ENCODE results near the gene CCDC71L. TPM values are rescaled to one million over a fixed set of nuclear protein-coding genes. Genes with fewer than 3 reads are reported as not detected.

The CCDC71L gene
- total and polyA plus RNA-seq, 4 donors: 8.5 to 47.6 (median 23.4) TPM

GRCh38 chr7:106620676-106621075 is 40.3 kb downstream of the CCDC71L start:
- Histone ChIP-seq H3K27ac (ENCODE audit: low read depth in 1 of 2, low read length in 1 of 2) (no peak overlapping the region), H3K4me1 (ENCODE audit: control insufficient read depth in 5 of 5, insufficient read depth in 5 of 5, low read length in 5 of 5) (peaks cover 0 to 10% (median 3%) of the 10 kb centered on the region in 5 donors), H3K9me3 (ENCODE audit: control insufficient read depth in 4 of 4, insufficient read depth in 3 of 4, low read length in 3 of 4) (peaks cover 0 to 5% (median 2%) of the 10 kb centered on the region in 4 donors), H3K9ac (ENCODE audit: insufficient read depth in 1 of 2, low read length in 2 of 2) (no peak overlapping the region), H3K36me3 (ENCODE audit: control insufficient read depth in 4 of 4, insufficient read depth in 4 of 4, low read length in 4 of 4) (no peaks in the 10 kb centered on the region), H3K27me3 (ENCODE audit: control insufficient read depth in 3 of 3, insufficient read depth in 3 of 3, low read length in 2 of 3) (no peaks in the 10 kb centered on the region), H3K4me3 (no peak overlapping the region)
- TF ChIP-seq CTCF (IDR thresholded peaks at IDR 0.05; ENCODE audit: control extremely low read depth, extremely low read depth): no peak
- ATAC-seq (ENCODE audit: insufficient read depth, low FRiP score) (no peak), DNase-seq (no peak)
- 91 to 93% methylated on average over 2 of the region's 2 CpGs for WGBS, 2 donors

GRCh38 chr7:106620034-106620433 is 40.9 kb downstream of the CCDC71L start:
- peaks cover 0 to 7% (median 0%) of the 10 kb centered on the region in 5 donors for H3K4me1 ChIP-seq (ENCODE audit: control insufficient read depth in 5 of 5, insufficient read depth in 5 of 5, low read length in 5 of 5)
- no peaks in the 10 kb centered on the region for H3K27me3 ChIP-seq (ENCODE audit: control insufficient read depth in 3 of 3, insufficient read depth in 3 of 3, low read length in 2 of 3)
- ATAC-seq (ENCODE audit: insufficient read depth, low FRiP score) (no peak), DNase-seq (no peak)
- H3K9ac ChIP-seq (ENCODE audit: insufficient read depth in 1 of 2, low read length in 2 of 2): no peak overlapping the region
- peaks cover 0 to 5% (median 2%) of the 10 kb centered on the region in 4 donors for H3K9me3 ChIP-seq (ENCODE audit: control insufficient read depth in 4 of 4, insufficient read depth in 3 of 4, low read length in 3 of 4)
- H3K36me3 ChIP-seq (ENCODE audit: control insufficient read depth in 4 of 4, insufficient read depth in 4 of 4, low read length in 4 of 4): no peaks in the 10 kb centered on the region
- TF ChIP-seq CTCF (IDR thresholded peaks at IDR 0.05; ENCODE audit: control extremely low read depth, extremely low read depth): no peak
- H3K4me3 ChIP-seq: no peak overlapping the region
- H3K27ac ChIP-seq (ENCODE audit: low read depth in 1 of 2, low read length in 1 of 2): no peak overlapping the region

GRCh38 chr7:106619213-106619612 is 41.7 kb downstream of the CCDC71L start:
- Histone ChIP-seq H3K4me3 (no peak overlapping the region), H3K27me3 (ENCODE audit: control insufficient read depth in 3 of 3, insufficient read depth in 3 of 3, low read length in 2 of 3) (no peaks in the 10 kb centered on the region), H3K4me1 (ENCODE audit: control insufficient read depth in 5 of 5, insufficient read depth in 5 of 5, low read length in 5 of 5) (peaks cover 0 to 6% (median 0%) of the 10 kb centered on the region in 5 donors), H3K9ac (ENCODE audit: insufficient read depth in 1 of 2, low read length in 2 of 2) (no peak overlapping the region), H3K36me3 (ENCODE audit: control insufficient read depth in 4 of 4, insufficient read depth in 4 of 4, low read length in 4 of 4) (no peaks in the 10 kb centered on the region), H3K27ac (ENCODE audit: low read depth in 1 of 2, low read length in 1 of 2) (no peak overlapping the region), H3K9me3 (ENCODE audit: control insufficient read depth in 4 of 4, insufficient read depth in 3 of 4, low read length in 3 of 4) (peaks cover 0 to 5% (median 2%) of the 10 kb centered on the region in 4 donors)
- 93 to 95% methylated on average over 4 of the region's 4 CpGs for WGBS, 2 donors
- TF ChIP-seq CTCF (IDR thresholded peaks at IDR 0.05; ENCODE audit: control extremely low read depth, extremely low read depth): no peak
- DNase-seq (no peak), ATAC-seq (ENCODE audit: insufficient read depth, low FRiP score) (no peak)

GRCh38 chr7:106618480-106618879 is 42.5 kb downstream of the CCDC71L start:
- H3K27ac ChIP-seq (ENCODE audit: low read depth in 1 of 2, low read length in 1 of 2): no peak overlapping the region
- WGBS, 2 donors: 73 to 88% methylated on average over 1 of the region's 1 CpG
- no peaks in the 10 kb centered on the region for H3K27me3 ChIP-seq (ENCODE audit: control insufficient read depth in 3 of 3, insufficient read depth in 3 of 3, low read length in 2 of 3)
- DNase-seq (peak in 2 of 3 donors; percentile 56 to 71), ATAC-seq (ENCODE audit: insufficient read depth, low FRiP score) (no peak)
- peaks cover 0 to 5% (median 2%) of the 10 kb centered on the region in 4 donors for H3K9me3 ChIP-seq (ENCODE audit: control insufficient read depth in 4 of 4, insufficient read depth in 3 of 4, low read length in 3 of 4)
- TF ChIP-seq CTCF (IDR thresholded peaks at IDR 0.05; ENCODE audit: control extremely low read depth, extremely low read depth): no peak
- no peaks in the 10 kb centered on the region for H3K36me3 ChIP-seq (ENCODE audit: control insufficient read depth in 4 of 4, insufficient read depth in 4 of 4, low read length in 4 of 4)
- H3K4me1 ChIP-seq (ENCODE audit: control insufficient read depth in 5 of 5, insufficient read depth in 5 of 5, low read length in 5 of 5): peaks cover 0 to 6% (median 0%) of the 10 kb centered on the region in 5 donors
- no peak overlapping the region for H3K9ac ChIP-seq (ENCODE audit: insufficient read depth in 1 of 2, low read length in 2 of 2)
- H3K4me3 ChIP-seq: no peak overlapping the region
